ENCODE data around the gene SOBP.

- TF ChIP-seq CTCF (IDR thresholded peaks at IDR 0.05 in 8 of 11, conservative IDR thresholded peaks at IDR 0.05 in 3 of 11) (no peak), POLR2AphosphoS5 (IDR thresholded peaks at IDR 0.05) (peak in 1 of 3 donors; percentile 30), POLR2A (IDR thresholded peaks at IDR 0.05) (no peak)
Measured at GRCh38 chr6:107618672-107619071, 128.8 kb downstream of the SOBP start.
